Breast epithelium (tissue), 4 donors: ENCODE results near the gene FAM163B. TPM values are rescaled to one million over a fixed set of nuclear protein-coding genes. Genes with fewer than 3 reads are reported as not detected.

Experiments used
- DNase-seq, 2 donors: peaks; one replicate each; pipeline ENCODE4 v3.0.0-alpha.2; 2019; ENCODE audit warnings: low spot score in 2 of 2
- H3K27ac ChIP-seq, 2 donors: fragments of 200-600 bp; sonication (generic) in 1 of 2; one replicate each; pipeline ENCODE4 v1.5.1; 2016 to 2019; ENCODE audit warnings: mild to moderate bottlenecking in 1 of 2
- H3K27me3 ChIP-seq, 2 donors: fragments of 200-600 bp; sonication (generic) in 1 of 2; one replicate each; pipeline versions ENCODE4 v1.5.1 to v1.6.0; 2017 to 2019; ENCODE audit warnings: control low read depth in 1 of 2, mild to moderate bottlenecking in 1 of 2
- H3K36me3 ChIP-seq: fragments of 200-600 bp; one replicate; pipeline ENCODE4 v1.5.1; 2019
- H3K4me1 ChIP-seq, 2 donors: fragments of 200-600 bp; sonication (generic); one replicate each; pipeline ENCODE4 v1.5.1; 2016 to 2019; ENCODE audit warnings: control low read depth in 1 of 2
- H3K4me3 ChIP-seq, 3 donors: fragments of 200-600 bp; sonication (generic); 1 replicate in 2 of 3; 2 replicates in 1 of 3; pipeline ENCODE4 v1.5.1; 2016 to 2019; ENCODE audit warnings: mild to moderate bottlenecking in 3 of 3, moderate library complexity in 2 of 3
- H3K9me3 ChIP-seq, 2 donors: fragments of 200-600 bp; sonication (generic) in 1 of 2; one replicate each; pipeline ENCODE4 v1.5.1; 2016 to 2019; ENCODE audit warnings: control low read depth in 1 of 2
- POLR2A ChIP-seq: fragments of 450-650 bp; IDR thresholded peaks from one replicate; pipeline ENCODE4 v1.6.1; 2016; ENCODE audit warnings: antibody characterized with exemption, mild to moderate bottlenecking, moderate library complexity
- POLR2AphosphoS5 ChIP-seq, 3 donors: sonication (generic); formaldehyde crosslinking; IDR thresholded peaks; one replicate each; pipeline ENCODE4 v1.6.1; 2017; ENCODE audit warnings: antibody characterized with exemption in 3 of 3
- intact Hi-C: fragments of 100-400 bp; cut with DNase I; formaldehyde crosslinking; loops from one replicate; pipeline ENCODE4 v1.15.1; 2023; ENCODE audit warnings: low total_unique reads
- total RNA-seq, 3 donors: library from RNA; depleted of rRNA; stranded (reverse); fragments of >200 nt; gene quantifications; one replicate each; pipeline ENCODE4 v1.1.0, GENCODE V29; 2016
- TF ChIP-seq, protein P1 (sequence below), 3 donors: fragments of 450-650 bp; IDR thresholded peaks; one replicate each; pipeline ENCODE4 v1.5.1; 2016 to 2017; ENCODE audit warnings: antibody characterized with exemption in 3 of 3, mild to moderate bottlenecking in 3 of 3, moderate library complexity in 3 of 3

Gene FAM163B
- total RNA-seq, 3 donors from 2014 or later: not detected

GRCh38 chr9:133580419-133580738 lies 28.8 kb downstream of the FAM163B start:
- DNase-seq: no peak
- Histone ChIP-seq H3K27me3 (peaks cover 0 to 33% of the 10 kb centered on the region in 2 donors), H3K27ac (no peak overlapping the region), H3K4me3 (no peak overlapping the region), H3K4me1 (peaks cover 0 to 3% of the 10 kb centered on the region in 2 donors), H3K36me3 (no peaks in the 10 kb centered on the region), H3K9me3 (no peaks in the 10 kb centered on the region)
- intact Hi-C loops: no loop called here
- TF ChIP-seq, protein P1, sequence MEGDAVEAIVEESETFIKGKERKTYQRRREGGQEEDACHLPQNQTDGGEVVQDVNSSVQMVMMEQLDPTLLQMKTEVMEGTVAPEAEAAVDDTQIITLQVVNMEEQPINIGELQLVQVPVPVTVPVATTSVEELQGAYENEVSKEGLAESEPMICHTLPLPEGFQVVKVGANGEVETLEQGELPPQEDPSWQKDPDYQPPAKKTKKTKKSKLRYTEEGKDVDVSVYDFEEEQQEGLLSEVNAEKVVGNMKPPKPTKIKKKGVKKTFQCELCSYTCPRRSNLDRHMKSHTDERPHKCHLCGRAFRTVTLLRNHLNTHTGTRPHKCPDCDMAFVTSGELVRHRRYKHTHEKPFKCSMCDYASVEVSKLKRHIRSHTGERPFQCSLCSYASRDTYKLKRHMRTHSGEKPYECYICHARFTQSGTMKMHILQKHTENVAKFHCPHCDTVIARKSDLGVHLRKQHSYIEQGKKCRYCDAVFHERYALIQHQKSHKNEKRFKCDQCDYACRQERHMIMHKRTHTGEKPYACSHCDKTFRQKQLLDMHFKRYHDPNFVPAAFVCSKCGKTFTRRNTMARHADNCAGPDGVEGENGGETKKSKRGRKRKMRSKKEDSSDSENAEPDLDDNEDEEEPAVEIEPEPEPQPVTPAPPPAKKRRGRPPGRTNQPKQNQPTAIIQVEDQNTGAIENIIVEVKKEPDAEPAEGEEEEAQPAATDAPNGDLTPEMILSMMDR (IDR thresholded peaks at IDR 0.05): no peak
- TF ChIP-seq POLR2AphosphoS5 (IDR thresholded peaks at IDR 0.05) (no peak), POLR2A (no peak)

GRCh38 chr9:133579601-133580418 lies 29.4 kb downstream of the FAM163B start:
- TF ChIP-seq, protein P1 (IDR thresholded peaks at IDR 0.05): no peak
- TF ChIP-seq POLR2A: no peak
- no peak for TF ChIP-seq POLR2AphosphoS5 (IDR thresholded peaks at IDR 0.05)
- intact Hi-C loops: no loop called here

DNA sequence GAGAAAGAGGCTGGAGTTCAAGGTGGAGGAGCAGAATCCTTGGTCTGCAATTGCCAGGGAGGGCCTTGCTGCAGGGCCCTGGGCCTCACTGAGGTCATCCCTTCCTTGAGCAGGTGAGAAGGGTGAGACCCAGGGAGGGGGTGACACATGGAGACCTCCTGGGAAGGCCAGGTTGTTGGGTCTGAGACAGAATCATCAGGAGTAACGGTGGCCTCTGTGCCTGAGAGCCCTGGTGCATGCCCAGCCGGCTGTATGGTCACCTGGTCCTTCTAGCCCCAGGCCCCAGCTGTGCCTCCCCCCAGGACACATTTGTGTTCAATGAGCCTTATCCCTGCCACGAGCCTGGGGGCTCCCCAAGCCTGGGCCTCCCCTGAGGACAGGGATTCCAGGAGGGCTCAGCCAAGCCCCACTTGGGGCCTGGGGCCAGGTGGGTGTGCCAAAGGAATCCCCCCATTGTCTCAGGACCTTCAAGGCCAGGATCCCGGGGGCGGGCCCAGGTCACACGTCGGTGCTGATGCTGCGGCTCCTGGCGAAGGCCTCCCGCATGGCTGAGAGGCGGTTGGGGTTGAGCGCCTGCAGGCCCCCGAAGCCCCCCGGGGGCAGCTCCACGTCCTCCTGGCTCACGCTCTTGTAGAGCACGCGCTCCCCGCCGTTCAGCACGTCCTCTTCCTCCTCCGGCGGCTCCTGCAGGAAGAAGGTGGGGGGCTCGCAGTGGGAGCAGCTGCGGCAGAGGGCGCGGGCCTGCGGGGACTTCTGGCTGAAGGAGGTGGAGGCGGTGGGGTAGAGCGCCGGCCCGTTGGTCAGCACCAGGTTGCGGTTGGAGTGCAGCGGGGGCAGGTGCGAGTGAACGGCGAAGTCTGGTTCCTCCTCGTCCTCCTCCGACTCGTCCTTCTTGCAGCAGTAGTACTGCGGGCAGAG lies 30.4 kb downstream of the FAM163B start:
- TF ChIP-seq, protein P1 (IDR thresholded peaks at IDR 0.05): no peak
- TF ChIP-seq POLR2AphosphoS5 (IDR thresholded peaks at IDR 0.05) (no peak), POLR2A (no peak)
- H3K9me3 ChIP-seq: no peaks in the 10 kb centered on the region
- intact Hi-C loops: no loop called here
- no peak overlapping the region for H3K4me3 ChIP-seq
- H3K4me1 ChIP-seq: peaks cover 0 to 3% of the 10 kb centered on the region in 2 donors
- DNase-seq: no peak
- no peak overlapping the region for H3K27ac ChIP-seq
- peaks cover 0 to 21% of the 10 kb centered on the region in 2 donors for H3K27me3 ChIP-seq
- H3K36me3 ChIP-seq: no peaks in the 10 kb centered on the region

More at GRCh38 chr9:133579601-133580418, 29.4 kb downstream of the FAM163B start:
- no peak for DNase-seq
- peaks cover 0 to 3% of the 10 kb centered on the region in 2 donors for H3K4me1 ChIP-seq
- no peaks in the 10 kb centered on the region for H3K36me3 ChIP-seq
- H3K4me3 ChIP-seq: no peak overlapping the region
- H3K9me3 ChIP-seq: no peaks in the 10 kb centered on the region
- H3K27ac ChIP-seq: no peak overlapping the region
- H3K27me3 ChIP-seq: peaks cover 0 to 27% of the 10 kb centered on the region in 2 donors

DNA sequence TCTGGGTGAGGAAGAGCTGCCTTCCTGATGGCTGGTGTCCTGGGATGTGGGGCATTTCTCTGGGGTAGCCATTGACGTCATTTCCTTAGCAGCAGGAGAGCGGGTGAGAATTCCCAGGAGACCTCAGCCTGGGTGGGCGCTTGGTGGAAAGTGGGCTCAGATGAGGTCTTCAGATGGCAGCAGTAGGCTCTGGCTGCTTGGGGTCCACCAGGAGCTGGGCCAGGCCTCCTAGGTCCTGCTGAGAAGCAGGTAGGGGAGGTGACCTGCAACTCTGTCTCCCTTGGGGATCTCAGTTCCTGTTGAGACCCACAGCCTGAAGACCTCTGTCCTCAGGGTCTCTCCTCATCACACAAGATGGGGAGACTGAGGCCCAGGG lies 31.5 kb downstream of the FAM163B start:
- no peaks in the 10 kb centered on the region for H3K9me3 ChIP-seq
- TF ChIP-seq POLR2AphosphoS5 (IDR thresholded peaks at IDR 0.05): no peak
- TF ChIP-seq, protein P1 (IDR thresholded peaks at IDR 0.05): no peak
- no peak for TF ChIP-seq POLR2A
- no peak overlapping the region for H3K4me3 ChIP-seq
- intact Hi-C loops: no loop called here
- no peak overlapping the region for H3K27ac ChIP-seq
- peaks cover 0 to 3% of the 10 kb centered on the region in 2 donors for H3K4me1 ChIP-seq
- no peak for DNase-seq
- H3K27me3 ChIP-seq: peaks cover 0 to 16% of the 10 kb centered on the region in 2 donors
- H3K36me3 ChIP-seq: no peaks in the 10 kb centered on the region
